Measurements from ENCODE around the gene CANT1. TPM values are rescaled to one million over a fixed set of nuclear protein-coding genes. Genes with fewer than 3 reads are reported as not detected.

Gene CANT1
- total and polyA plus RNA-seq, 7 donors: 10.2 to 34.3 (median 22.5) TPM

GRCh38 chr17:78999947-79000395 lies 9.6 kb downstream of the CANT1 start:
- Histone ChIP-seq H3K4me1 (peaks cover 20% of the 10 kb centered on the region), H3K4me3 (no peak overlapping the region), H3K27me3 (ENCODE audit: insufficient read depth in 3 of 3, low read length in 2 of 3) (no peaks in the 10 kb centered on the region), H3K36me3 (ENCODE audit: insufficient read depth in 1 of 2, low read depth in 1 of 2) (peaks cover 0 to 33% of the 10 kb centered on the region in 2 donors), H3K27ac (no peak overlapping the region), H3K9me3 (no peaks in the 10 kb centered on the region)
- DNase-seq: no peak
- no peak for ATAC-seq
- no peak for TF ChIP-seq CTCF (IDR thresholded peaks at IDR 0.05)
- intact Hi-C loops (cut with DNase I): no loop called here
- WGBS, 3 donors: 92 to 95% (median 94%) methylated on average over 12 of the region's 12 CpGs

DNA sequence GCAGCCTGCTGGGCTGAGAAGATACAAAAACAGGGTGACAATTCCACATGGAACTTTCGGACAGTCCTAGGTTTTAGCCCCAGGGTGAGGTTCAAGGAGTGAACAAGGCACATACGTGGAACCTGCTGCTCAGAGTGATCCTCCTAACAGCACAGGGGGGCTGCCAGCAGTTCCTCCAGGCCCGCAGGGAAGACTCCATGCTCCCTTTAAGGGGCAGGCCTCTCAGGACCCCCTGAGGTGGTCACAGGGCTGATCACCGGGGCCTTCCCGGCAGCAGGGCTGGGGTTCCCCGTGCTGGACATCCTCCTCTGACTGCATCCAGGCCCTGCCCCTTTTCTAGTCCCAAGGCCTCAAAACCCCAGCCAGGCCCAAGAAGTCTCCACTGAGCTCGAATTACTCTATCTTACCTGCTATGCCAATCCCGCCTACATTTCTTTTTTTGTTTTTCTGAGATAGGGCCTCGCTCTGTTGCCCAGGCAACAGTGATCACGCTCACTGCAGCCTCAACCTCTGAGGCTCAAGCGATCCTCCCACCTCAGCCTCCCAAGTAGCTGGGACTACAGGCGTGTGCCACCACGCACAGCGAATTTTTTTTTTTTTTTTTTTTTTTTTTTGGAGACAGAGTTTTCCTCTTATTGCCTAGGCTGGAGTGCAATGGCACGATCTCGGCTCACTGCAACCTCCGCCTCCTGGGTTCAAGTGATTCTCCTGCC lies 10.4 kb downstream of the CANT1 start:
- DNase-seq (no peak), ATAC-seq (no peak)
- no peak overlapping the region for H3K4me3 ChIP-seq
- H3K9me3 ChIP-seq: no peaks in the 10 kb centered on the region
- TF ChIP-seq CTCF (IDR thresholded peaks at IDR 0.05): no peak
- H3K27ac ChIP-seq: peak overlapping the region; percentile 16
- intact Hi-C loops (cut with DNase I): no loop called here
- WGBS, 3 donors: 89 to 95% (median 93%) methylated on average over 17 of the region's 17 CpGs
- H3K4me1 ChIP-seq: peaks cover 20% of the 10 kb centered on the region
- no peaks in the 10 kb centered on the region for H3K27me3 ChIP-seq (ENCODE audit: insufficient read depth in 3 of 3, low read length in 2 of 3)
- H3K36me3 ChIP-seq (ENCODE audit: insufficient read depth in 1 of 2, low read depth in 1 of 2): peaks cover 0 to 40% of the 10 kb centered on the region in 2 donors

- H3K36me3 ChIP-seq (ENCODE audit: insufficient read depth in 1 of 2, low read depth in 1 of 2): peaks cover 0 to 46% of the 10 kb centered on the region in 2 donors
- peak; percentile 21 to 72 (median 54) for ATAC-seq
- WGBS, 3 donors: 59 to 72% (median 64%) methylated on average over 28 of the region's 28 CpGs
- H3K27me3 ChIP-seq (ENCODE audit: insufficient read depth in 3 of 3, low read length in 2 of 3): no peaks in the 10 kb centered on the region
- intact Hi-C loops (cut with DNase I): no loop called here
- H3K4me1 ChIP-seq: peaks cover 20% of the 10 kb centered on the region
- peak in 1 of 2 donors; percentile 59 for DNase-seq
- H3K9me3 ChIP-seq: no peaks in the 10 kb centered on the region
- no peak overlapping the region for H3K4me3 ChIP-seq
- TF ChIP-seq CTCF (IDR thresholded peaks at IDR 0.05): no peak
- H3K27ac ChIP-seq: peak overlapping the region; percentile 16
These were observed 11.1 kb downstream of the CANT1 start for GRCh38 chr17:78998311-78999055.

DNA sequence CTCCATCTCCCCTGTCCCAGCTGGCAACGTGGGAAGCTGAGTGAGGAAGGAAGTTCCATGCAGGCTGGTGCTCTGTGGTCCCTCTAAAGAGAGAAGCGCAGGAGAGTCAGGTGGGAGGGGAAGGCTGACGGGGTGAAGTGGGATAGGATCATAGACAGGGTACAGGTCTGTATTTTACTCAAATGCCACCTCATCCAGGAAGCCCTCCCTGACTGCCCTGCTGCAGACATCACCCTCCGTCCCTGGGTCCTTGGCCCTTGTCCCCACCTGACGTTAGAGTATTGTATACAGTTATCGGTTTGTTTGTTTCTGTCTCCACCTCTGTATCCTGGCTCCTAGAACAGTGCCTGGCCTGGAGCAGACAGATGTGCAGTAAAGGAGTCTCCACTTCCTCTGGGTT lies 11.7 kb downstream of the CANT1 start:
- no peak for TF ChIP-seq CTCF (IDR thresholded peaks at IDR 0.05)
- Histone ChIP-seq H3K27me3 (ENCODE audit: insufficient read depth in 3 of 3, low read length in 2 of 3) (no peaks in the 10 kb centered on the region), H3K4me3 (no peak overlapping the region), H3K36me3 (ENCODE audit: insufficient read depth in 1 of 2, low read depth in 1 of 2) (peaks cover 0 to 50% of the 10 kb centered on the region in 2 donors), H3K27ac (no peak overlapping the region), H3K9me3 (no peaks in the 10 kb centered on the region), H3K4me1 (peaks cover 20% of the 10 kb centered on the region)
- ATAC-seq: no peak
- intact Hi-C loops (cut with DNase I): no loop called here
- DNase-seq: no peak
- 77 to 84% (median 81%) methylated on average over 6 of the region's 6 CpGs for WGBS, 3 donors

Measured in psoas muscle (tissue), 8 donors.